ENCODE measurements around the gene CBLB. TPM values are rescaled to one million over a fixed set of nuclear protein-coding genes. Genes with fewer than 3 reads are reported as not detected.
A peak's percentile ranks its signal among the peaks of the same experiment; 100 is the strongest.

The CBLB gene
- 10 to 100 TPM; 17.0 to 33.8 (median 23.0) TPM for total RNA-seq

- peak in 1 of 2 donors; percentile 79 for TF ChIP-seq POLR2A (IDR thresholded peaks at IDR 0.05)
- no peak for TF ChIP-seq CTCF (IDR thresholded peaks at IDR 0.05)
- peak within 1 kb of the TSS; percentile 99 for H3K4me3 ChIP-seq (ENCODE audit: low read depth, poor library complexity, severe bottlenecking)
- intact Hi-C loops (cut with DNase I; ENCODE audit: low total_unique reads), result no loop called here
- peak; percentile 93 to 98 for DNase-seq (ENCODE audit: low spot score in 2 of 2)
- 0% methylated on average over 32 to 50 of the region's 68 CpGs for WGBS, 2 donors
Observed at GRCh38 chr3:105868742-105869530, at the start of gene CBLB. Gene CBLB (minus strand): TSS chr3:105869012. CDS start chr3:105867577, 1,435 bp downstream.

DNA sequence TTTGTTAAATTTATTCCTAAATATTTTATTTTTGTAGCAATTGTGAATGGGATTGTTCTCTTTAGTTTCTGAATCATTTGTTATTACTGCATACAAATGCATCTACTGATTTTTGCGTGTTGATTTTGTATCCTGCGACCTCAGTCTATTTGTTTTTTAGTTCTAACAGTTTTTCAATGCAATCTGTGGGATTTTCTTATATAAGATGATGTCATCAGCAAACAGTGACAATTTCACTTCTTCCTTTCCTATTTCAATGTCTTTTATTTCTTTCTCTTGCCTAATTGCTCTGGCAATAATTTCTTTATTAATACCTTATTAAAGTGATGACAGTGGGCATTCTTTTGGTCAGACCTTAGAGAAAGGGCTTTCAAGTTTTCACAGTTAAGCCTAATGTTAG, 48.0 kb upstream of the CBLB start:
- H3K4me3 ChIP-seq (ENCODE audit: low read depth, poor library complexity, severe bottlenecking), result no peak overlapping the region
- TF ChIP-seq CTCF (IDR thresholded peaks at IDR 0.05), result no peak
- no peak for TF ChIP-seq POLR2A (IDR thresholded peaks at IDR 0.05)
- no peak for DNase-seq (ENCODE audit: low spot score in 2 of 2)
- 94 to 98% methylated on average over 2 of the region's 2 CpGs for WGBS, 2 donors
- intact Hi-C loops (cut with DNase I; ENCODE audit: low total_unique reads), result no loop called here

DNA sequence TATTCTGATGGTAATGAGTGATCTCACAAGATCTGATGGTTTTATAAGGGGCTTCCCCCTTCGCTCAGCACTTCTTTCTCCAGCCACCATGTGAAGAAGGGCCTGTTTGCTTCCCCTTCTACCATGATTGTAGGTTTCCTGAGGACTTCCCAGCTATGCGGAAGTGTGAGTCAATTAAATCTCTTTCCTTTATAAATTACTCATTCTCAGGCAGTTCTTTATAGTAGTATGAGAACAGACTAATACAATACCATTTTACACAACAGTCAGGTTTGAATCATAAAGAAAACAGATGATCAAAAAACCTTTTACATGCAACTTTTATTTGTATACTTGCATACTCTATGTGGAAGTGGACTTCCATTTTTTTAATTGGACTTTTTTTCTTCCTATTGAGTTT, 46.7 kb upstream of the CBLB start:
- TF ChIP-seq POLR2A (IDR thresholded peaks at IDR 0.05) (no peak), CTCF (IDR thresholded peaks at IDR 0.05) (no peak)
- DNase-seq (ENCODE audit: low spot score in 2 of 2), result no peak
- intact Hi-C loops (cut with DNase I; ENCODE audit: low total_unique reads), result no loop called here
- 93 to 94% methylated on average over 2 of the region's 2 CpGs for WGBS, 2 donors
- no peak overlapping the region for H3K4me3 ChIP-seq (ENCODE audit: low read depth, poor library complexity, severe bottlenecking)

DNA sequence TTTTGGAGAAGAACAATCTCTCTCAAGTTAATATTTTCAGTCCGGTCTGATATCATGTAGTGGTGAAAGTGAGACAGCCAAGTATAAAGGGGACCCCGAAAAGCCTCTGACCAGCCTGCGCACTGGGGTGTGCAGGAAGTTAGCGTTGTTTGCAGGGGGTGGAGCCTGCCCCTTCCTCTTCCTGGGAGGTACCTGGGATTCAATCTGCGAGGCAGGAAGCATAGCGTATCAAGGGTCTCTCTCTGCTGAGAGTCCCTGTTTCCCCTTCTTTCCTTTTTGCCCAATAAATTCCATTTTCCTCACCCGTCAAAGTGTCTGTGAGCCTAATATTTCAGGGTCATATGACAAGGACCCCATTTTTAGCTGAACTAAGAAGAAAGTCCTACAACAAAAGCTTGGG, 44.8 kb upstream of the CBLB start:
- no peak for TF ChIP-seq CTCF (IDR thresholded peaks at IDR 0.05)
- TF ChIP-seq POLR2A (IDR thresholded peaks at IDR 0.05), result no peak
- H3K4me3 ChIP-seq (ENCODE audit: low read depth, poor library complexity, severe bottlenecking), result no peak overlapping the region
- 94 to 99% methylated on average over 7 of the region's 7 CpGs for WGBS, 2 donors
- DNase-seq (ENCODE audit: low spot score in 2 of 2), result no peak
- intact Hi-C loops (cut with DNase I; ENCODE audit: low total_unique reads), result no loop called here

DNA sequence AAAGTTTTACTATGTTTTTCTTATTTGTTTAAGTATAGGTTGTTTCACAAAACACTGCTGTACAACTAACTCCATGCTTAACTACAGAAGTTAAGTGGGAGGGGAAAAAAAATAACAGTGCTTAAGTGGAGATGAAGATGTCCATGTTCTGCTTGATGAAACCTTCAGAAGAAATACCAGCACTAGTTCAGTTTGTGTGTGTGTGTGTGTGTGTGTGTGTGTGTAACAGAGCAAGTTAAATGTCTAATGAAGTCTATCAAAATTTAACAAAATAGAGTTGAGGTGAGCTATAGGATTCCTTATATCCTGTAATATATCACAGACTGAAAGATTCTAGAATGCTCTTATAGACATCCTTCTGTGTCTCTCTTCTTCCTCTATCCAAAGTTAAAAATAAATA, 44.1 kb upstream of the CBLB start:
- intact Hi-C loops (cut with DNase I; ENCODE audit: low total_unique reads), result no loop called here
- no peak overlapping the region for H3K4me3 ChIP-seq (ENCODE audit: low read depth, poor library complexity, severe bottlenecking)
- no peak for TF ChIP-seq POLR2A (IDR thresholded peaks at IDR 0.05)
- no peak for TF ChIP-seq CTCF (IDR thresholded peaks at IDR 0.05)
- no peak for DNase-seq (ENCODE audit: low spot score in 2 of 2)

DNA sequence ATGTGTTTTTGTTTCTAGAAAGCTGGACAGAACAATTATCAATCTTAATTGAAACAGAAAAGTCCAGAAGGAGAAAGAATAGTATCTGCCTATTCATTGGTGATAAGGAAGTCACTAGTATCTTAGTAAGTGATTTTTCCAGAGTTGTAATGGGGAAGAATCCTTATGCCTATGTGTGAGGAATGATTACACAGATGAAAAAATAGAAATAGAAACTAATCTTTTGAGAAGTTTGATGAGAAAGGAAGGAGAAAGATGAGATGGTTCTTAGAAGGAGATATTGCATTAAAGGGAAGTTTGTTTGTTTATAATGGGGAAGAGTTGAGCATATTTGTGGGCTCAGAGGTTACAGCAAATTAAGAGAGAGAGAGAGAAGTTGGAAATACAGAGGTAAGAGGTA, 42.7 kb upstream of the CBLB start:
- no peak for DNase-seq (ENCODE audit: low spot score in 2 of 2)
- intact Hi-C loops (cut with DNase I; ENCODE audit: low total_unique reads), result no loop called here
- TF ChIP-seq CTCF (IDR thresholded peaks at IDR 0.05), result no peak
- TF ChIP-seq POLR2A (IDR thresholded peaks at IDR 0.05), result no peak
- H3K4me3 ChIP-seq (ENCODE audit: low read depth, poor library complexity, severe bottlenecking), result no peak overlapping the region
